ENCODE results near the gene NBAS. TPM values are rescaled to one million over a fixed set of nuclear protein-coding genes. Genes with fewer than 3 reads are reported as not detected.

The NBAS gene
- polyA plus RNA-seq, 2 of the 4 experiments (the other 2 are of a cell fraction) = 16.7 to 34.9 TPM

GRCh38 chr2:15426606-15427005, 134.5 kb downstream of the NBAS start:
- 92% methylated on average over 5 of the region's 5 CpGs for WGBS (ENCODE audit: missing lambda C conversion rate)
- no peak for DNase-seq (ENCODE audit: low read depth in 1 of 2, low spot score in 1 of 2)
- POLR2A ChIA-PET = no interaction called here
- no peaks in the 10 kb centered on the region for H3K4me1 ChIP-seq
- no peaks in the 10 kb centered on the region for H3K9me3 ChIP-seq
- no peak overlapping the region for H3K4me3 ChIP-seq
- no peak for ATAC-seq
- H3K27ac ChIP-seq = no peak overlapping the region
- CTCF ChIA-PET = interaction anchor here (1.0 kb wide), 1 partner anchor 30 kb away, joined by 3 read pairs; no protein-coding TSS in a partner anchor
- H3K4me2 ChIP-seq = no peak overlapping the region
- FAIRE-seq = no peak
- TF ChIP-seq RARB (CRISPR knock-in tag; IDR thresholded peaks at IDR 0.05) = no peak
- TF ChIP-seq FOXS1 (CRISPR knock-in tag; IDR thresholded peaks at IDR 0.05) = no peak
- TF ChIP-seq CEBPB (IDR thresholded peaks at IDR 0.05) = no peak
- no peak for TF ChIP-seq HOXB5 (CRISPR knock-in tag; IDR thresholded peaks at IDR 0.05)
- no peak for TF ChIP-seq ZFP36 (IDR thresholded peaks at IDR 0.05; ENCODE audit: borderline replicate concordance, partially characterized antibody)
- no peak for TF ChIP-seq MAZ (IDR thresholded peaks at IDR 0.05; ENCODE audit: borderline replicate concordance, low read depth, low read length)
- TF ChIP-seq MAX (IDR thresholded peaks at IDR 0.05) = no peak
- TF ChIP-seq EHMT2 (IDR thresholded peaks at IDR 0.05; ENCODE audit: low read depth) = no peak
- TF ChIP-seq HOXB13 (CRISPR knock-in tag; IDR thresholded peaks at IDR 0.05; ENCODE audit: low read depth) = no peak
- TF ChIP-seq PHF8 (IDR thresholded peaks at IDR 0.05; ENCODE audit: borderline replicate concordance, low read depth) = no peak
- no peak for TF ChIP-seq USF2 (IDR thresholded peaks at IDR 0.05)
- TF ChIP-seq CBX2 (IDR thresholded peaks at IDR 0.05; ENCODE audit: borderline replicate concordance, low read depth) = no peak
- no peak for TF ChIP-seq HDAC2 (IDR thresholded peaks at IDR 0.05)
- TF ChIP-seq BHLHE40 (IDR thresholded peaks at IDR 0.05; ENCODE audit: low read depth, low read length) = no peak
- no peak for TF ChIP-seq HOXA7 (CRISPR knock-in tag; IDR thresholded peaks at IDR 0.05)
- no peak for TF ChIP-seq ELK1 (IDR thresholded peaks at IDR 0.05; ENCODE audit: low read depth, low read length)

GRCh38 chr2:15425712-15426111, 135.4 kb downstream of the NBAS start:
- no peak overlapping the region for H3K27ac ChIP-seq
- DNase-seq (ENCODE audit: low read depth in 1 of 2, low spot score in 1 of 2) (no peak), ATAC-seq (no peak), FAIRE-seq (no peak)
- H3K4me1 ChIP-seq = no peaks in the 10 kb centered on the region
- WGBS (ENCODE audit: missing lambda C conversion rate) = 78% methylated on average over 4 of the region's 4 CpGs
- no peak overlapping the region for H3K4me2 ChIP-seq
- ChIA-PET CTCF (interaction anchor here (0.7 to 1.0 kb wide), 2 partner anchors 30 to 256 kb away, joined by 3 read pairs; no protein-coding TSS in a partner anchor), POLR2A (no interaction called here)
- no peaks in the 10 kb centered on the region for H3K9me3 ChIP-seq
- no peak overlapping the region for H3K4me3 ChIP-seq
- TF ChIP-seq SREBF2 (IDR thresholded peaks at IDR 0.05) (no peak), BCL3 (IDR thresholded peaks at IDR 0.05) (no peak), TP53 (CRISPR knock-in tag; IDR thresholded peaks at IDR 0.05) (no peak), ZFP36 (IDR thresholded peaks at IDR 0.05; ENCODE audit: borderline replicate concordance, partially characterized antibody) (no peak), ZC3H11A (IDR thresholded peaks at IDR 0.05) (no peak), HOXB5 (CRISPR knock-in tag; IDR thresholded peaks at IDR 0.05) (no peak), RNF2 (IDR thresholded peaks at IDR 0.05; ENCODE audit: borderline replicate concordance, low read depth) (no peak), FOSL2 (IDR thresholded peaks at IDR 0.05) (no peak), FOSL2 (CRISPR knock-in tag; IDR thresholded peaks at IDR 0.05) (no peak), POLR2A (IDR thresholded peaks at IDR 0.05; ENCODE audit: low read length) (no peak), CBX8 (IDR thresholded peaks at IDR 0.05) (no peak), TFCP2L1 (CRISPR knock-in tag; IDR thresholded peaks at IDR 0.05) (no peak), GATA3 (IDR thresholded peaks at IDR 0.05; ENCODE audit: borderline replicate concordance) (no peak), PBX3 (IDR thresholded peaks at IDR 0.05) (no peak), BHLHE40 (IDR thresholded peaks at IDR 0.05; ENCODE audit: low read depth, low read length) (no peak), MAX (IDR thresholded peaks at IDR 0.05) (no peak), NFE2L2 (conservative IDR thresholded peaks at IDR 0.05; ENCODE audit: low read length) (no peak), JUNB (IDR thresholded peaks at IDR 0.05) (no peak), EHMT2 (IDR thresholded peaks at IDR 0.05; ENCODE audit: low read depth) (no peak), HOXB13 (CRISPR knock-in tag; IDR thresholded peaks at IDR 0.05; ENCODE audit: low read depth) (no peak), KDM1A (IDR thresholded peaks at IDR 0.05; ENCODE audit: low read depth) (no peak)

Measured in A549 (cell line).